ENCODE measurements around the gene ZDHHC16. TPM values are rescaled to one million over a fixed set of nuclear protein-coding genes. Genes with fewer than 3 reads are reported as not detected.

ZDHHC16 gene
- total and polyA plus RNA-seq, 10 of the 15 experiments (the other 5 are each of a cell fraction or from before 2014, with no cell fraction given), result 16.8 to 63.1 (median 29.8) TPM

GRCh38 chr10:97400665-97401454 lies 45.1 kb upstream of the ZDHHC16 start, which contains the start of gene RRP12 (continued):
- TF ChIP-seq IRF5 (IDR thresholded peaks at IDR 0.05; ENCODE audit: borderline replicate concordance) (no peak), IKZF2 (IDR thresholded peaks at IDR 0.05) (no peak), CUX1 (IDR thresholded peaks at IDR 0.05; ENCODE audit: insufficient replicate concordance, low read depth, low read length) (no peak), HDAC2 (IDR thresholded peaks at IDR 0.05) (no peak), POLR2AphosphoS5 (IDR thresholded peaks at IDR 0.05; ENCODE audit: low read length) (peak; percentile 94), BCL3 (IDR thresholded peaks at IDR 0.05; ENCODE audit: borderline replicate concordance, insufficient read depth, low read depth, low read length, poor library complexity, severe bottlenecking) (no peak), FOXM1 (IDR thresholded peaks at IDR 0.05; ENCODE audit: low read depth, low read length) (no peak), SMC3 (IDR thresholded peaks at IDR 0.05; ENCODE audit: borderline replicate concordance, low read length) (no peak), EGR1 (IDR thresholded peaks at IDR 0.05; ENCODE audit: borderline replicate concordance in 1 of 2, low read depth in 2 of 2, low read length in 2 of 2) (no peak), GABPA (IDR thresholded peaks at IDR 0.05; ENCODE audit: low read depth) (peak; percentile 95), USF2 (IDR thresholded peaks at IDR 0.05; ENCODE audit: borderline replicate concordance, low read depth, low read length) (no peak; the same call in 1 of the 2 replicates), NR2C1 (IDR thresholded peaks at IDR 0.05) (peak; percentile 46; the same call in 1 of the 2 replicates), MYC (IDR thresholded peaks at IDR 0.05; ENCODE audit: insufficient read depth, insufficient read length, insufficient replicate concordance, low read length, severe bottlenecking) (peak; percentile 78), STAT1 (conservative IDR thresholded peaks at IDR 0.05) (no peak), ZNF592 (IDR thresholded peaks at IDR 0.05) (no peak)

Measured in GM12878 (cell line).